LNCAP (cell line): Measurements from ENCODE around the gene OR51Q1.

Source experiments
- CTCF ChIP-seq: fragments of 450-650 bp; IDR thresholded peaks from 2 replicates; pipeline ENCODE4 v1.5.1; 2017; ENCODE audit warnings: mild to moderate bottlenecking

Gene OR51Q1

GRCh38 chr11:5421811-5422210 lies at the start of gene OR51Q1:
Gene OR51Q1, plus strand, starts transcription at chr11:5422111. Its CDS starts 90 bp downstream, at chr11:5422201.
- TF ChIP-seq CTCF: no peak

GRCh38 chr11:5380740-5381342 lies 41.1 kb upstream of the OR51Q1 start:
- TF ChIP-seq CTCF: peak; percentile 83

GRCh38 chr11:5383576-5383975 lies 38.3 kb upstream of the OR51Q1 start, which contains the start of gene OR51M1:
Gene OR51M1, plus strand, starts transcription at chr11:5383812. Its CDS starts 5,587 bp downstream, at chr11:5389399.
- no peak for TF ChIP-seq CTCF

GRCh38 chr11:5384335-5384734 lies 37.6 kb upstream of the OR51Q1 start:
- no peak for TF ChIP-seq CTCF

GRCh38 chr11:5390210-5390609 lies 31.7 kb upstream of the OR51Q1 start:
- TF ChIP-seq CTCF: no peak

- no peak for TF ChIP-seq CTCF
These were observed 27.8 kb upstream of the OR51Q1 start for GRCh38 chr11:5394091-5394490.

- no peak for TF ChIP-seq CTCF
These were observed 23.0 kb upstream of the OR51Q1 start for GRCh38 chr11:5398936-5399335.

- TF ChIP-seq CTCF: no peak
These were observed 16.7 kb upstream of the OR51Q1 start for GRCh38 chr11:5405173-5405572.
